COLO668 (cell line): ENCODE results near the gene TULP4.
"Not testable (repeated sequence)": the region's sequence is repeated elsewhere in the genome, so short reads cannot be mapped to it uniquely, and the experiment has no call there.

Experiments used
- DNase-seq: peaks from one replicate; lab custom pipeline; 2025; ENCODE audit not compliant: unreplicated experiment; lab: John Stamatoyannopoulos, UW

TULP4 gene

GRCh38 chr6:158460602-158461169 is 148.4 kb downstream of the TULP4 start:
- DNase-seq = no peak

GRCh38 chr6:158461954-158462353 is 149.7 kb downstream of the TULP4 start:
- no peak for DNase-seq

DNA sequence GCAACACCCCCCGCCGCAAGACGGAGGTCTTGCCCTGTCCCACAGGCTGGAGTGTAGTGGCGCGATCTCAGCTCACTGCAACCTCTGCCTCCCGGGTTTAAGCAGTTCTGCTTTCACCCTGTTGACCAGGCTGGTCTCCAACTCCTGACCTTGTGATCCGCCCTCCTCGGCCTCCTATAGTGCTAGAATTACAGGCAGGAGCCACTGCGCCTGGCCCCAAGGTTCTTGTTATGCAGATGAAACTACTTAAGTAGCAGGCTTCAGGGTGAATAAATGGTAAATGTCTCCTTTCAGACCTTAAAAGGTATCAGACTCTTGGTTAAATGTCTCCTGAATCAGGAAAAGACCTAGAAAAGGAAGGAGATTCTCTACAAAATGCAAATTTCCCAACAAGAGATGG is 152.2 kb downstream of the TULP4 start:
- no peak for DNase-seq

- DNase-seq = no peak
These were observed 153.0 kb downstream of the TULP4 start for GRCh38 chr6:158465257-158465656.

GRCh38 chr6:158465747-158466146 is 153.5 kb downstream of the TULP4 start:
- no peak for DNase-seq

DNA sequence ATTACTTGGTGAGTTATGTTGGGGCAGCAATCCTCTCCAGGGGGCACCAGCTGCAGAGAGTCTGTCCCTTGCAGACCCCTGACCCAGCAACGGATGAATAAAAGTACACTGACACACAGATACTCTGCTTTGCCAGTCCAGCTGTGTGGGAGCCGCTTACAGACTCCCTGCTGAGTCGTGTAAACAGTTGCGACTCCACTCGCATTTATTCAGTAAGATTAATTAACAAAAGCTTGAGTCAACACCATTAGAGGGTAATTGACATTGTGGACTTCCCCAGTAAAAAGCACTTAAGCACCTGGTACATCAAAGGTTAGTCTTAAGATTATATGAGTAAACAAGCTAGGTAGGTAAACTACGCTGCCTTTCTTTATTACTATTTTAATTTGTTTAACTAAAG is 155.7 kb downstream of the TULP4 start:
- peak; percentile 54 for DNase-seq

DNA sequence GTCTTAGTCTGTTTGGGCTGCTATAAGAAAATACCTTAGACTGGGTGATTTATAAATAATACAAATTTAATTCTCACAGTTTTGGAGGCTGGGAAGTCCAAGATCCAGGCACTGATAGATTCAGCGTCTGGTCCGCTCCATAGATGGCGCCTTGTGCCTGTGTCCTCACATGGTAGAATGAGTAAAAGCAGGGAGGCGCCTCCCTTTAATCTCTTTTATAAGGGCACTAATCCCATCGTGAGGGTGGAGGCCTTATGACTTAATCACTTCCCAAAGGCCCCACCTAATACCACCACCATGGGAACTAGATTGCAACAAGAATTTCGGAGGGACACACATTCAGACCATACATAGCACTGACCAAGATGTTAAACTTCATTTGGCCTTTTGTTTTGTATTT is 156.4 kb downstream of the TULP4 start:
- peak; percentile 24 for DNase-seq

DNA sequence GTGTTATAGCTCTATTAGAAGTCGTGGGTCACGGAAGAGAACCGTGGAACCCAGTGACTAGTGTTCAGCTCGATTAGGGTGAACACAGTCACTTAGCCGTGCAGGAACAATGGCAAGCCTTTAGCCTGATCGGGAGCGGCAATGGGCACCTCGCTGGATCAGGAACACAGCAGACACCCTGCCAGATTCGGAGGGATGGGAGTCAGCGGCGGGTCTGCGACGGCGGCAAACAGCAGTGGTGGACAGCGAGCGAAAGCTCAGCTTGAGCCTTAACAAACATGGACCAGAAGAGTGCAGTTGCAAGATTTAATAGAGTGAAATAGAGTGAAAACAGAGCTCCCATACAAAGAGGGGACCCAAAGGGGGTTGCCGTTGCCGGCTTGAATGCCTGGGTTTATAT is 157.8 kb downstream of the TULP4 start:
- DNase-seq = not testable (repeated sequence)

DNA sequence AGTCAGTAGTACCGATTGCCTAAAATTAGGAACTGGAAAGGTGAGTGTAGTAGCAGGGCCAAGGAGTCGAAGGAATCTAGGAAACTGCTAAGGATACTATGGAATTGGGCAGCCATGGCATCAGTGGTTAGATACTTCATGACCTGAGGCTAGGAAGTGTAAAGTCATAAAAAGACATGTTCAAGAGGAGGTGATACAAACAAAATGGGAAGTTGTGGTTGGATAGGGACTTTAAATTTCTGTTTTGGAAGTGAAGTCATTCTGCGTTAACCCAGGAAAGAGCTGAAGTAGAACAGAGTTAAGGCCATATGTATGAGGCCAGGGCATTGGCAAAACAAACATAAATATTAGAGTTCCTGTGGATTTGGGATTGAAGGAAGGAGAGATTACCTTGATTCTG is 159.1 kb downstream of the TULP4 start:
- no peak for DNase-seq

DNA sequence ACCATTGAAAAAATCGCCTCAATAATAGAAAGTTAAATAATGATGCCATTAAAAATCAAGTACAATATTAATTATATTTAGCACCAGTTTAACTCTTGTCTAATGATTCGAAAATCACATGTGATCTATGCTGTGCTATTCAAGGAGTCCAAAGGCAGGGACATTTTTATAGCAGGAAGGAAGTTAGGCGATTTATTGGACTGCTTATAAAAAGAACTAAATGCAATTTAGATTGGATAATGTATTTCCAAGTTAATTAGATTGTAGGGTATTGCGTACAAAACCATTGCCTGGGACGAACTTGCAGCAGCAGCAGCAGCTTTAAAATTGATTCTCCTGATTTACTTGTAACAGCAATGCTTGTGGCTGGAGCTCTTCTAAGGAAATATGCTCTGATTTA is 160.2 kb downstream of the TULP4 start:
- no peak for DNase-seq

GRCh38 chr6:158474961-158475343 is 162.7 kb downstream of the TULP4 start:
- DNase-seq = peak; percentile 39

- peak; percentile 81 for DNase-seq
These were observed 163.4 kb downstream of the TULP4 start for GRCh38 chr6:158475344-158476302.

GRCh38 chr6:158476389-158476788 is 164.1 kb downstream of the TULP4 start:
- DNase-seq = peak; percentile 17

DNA sequence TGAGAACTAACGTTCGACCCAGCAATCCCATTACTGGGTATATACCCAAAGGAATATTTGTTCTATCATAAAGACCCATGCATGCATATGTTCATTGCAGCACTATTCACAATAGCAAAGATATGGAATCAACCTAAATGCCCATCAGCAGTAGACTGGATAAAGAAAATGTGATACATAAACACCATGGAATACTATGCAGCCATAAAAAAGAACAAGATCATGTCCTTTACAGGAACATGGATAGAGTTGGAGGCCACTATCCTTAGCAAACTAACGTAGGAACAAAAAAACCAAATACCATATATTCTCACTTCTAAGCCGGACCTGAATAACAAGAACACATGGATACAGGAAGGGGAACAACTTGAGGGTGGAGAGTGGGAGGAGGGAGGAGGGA is 165.5 kb downstream of the TULP4 start:
- DNase-seq = not testable (repeated sequence)

GRCh38 chr6:158480989-158481388 is 168.7 kb downstream of the TULP4 start:
- no peak for DNase-seq

DNA sequence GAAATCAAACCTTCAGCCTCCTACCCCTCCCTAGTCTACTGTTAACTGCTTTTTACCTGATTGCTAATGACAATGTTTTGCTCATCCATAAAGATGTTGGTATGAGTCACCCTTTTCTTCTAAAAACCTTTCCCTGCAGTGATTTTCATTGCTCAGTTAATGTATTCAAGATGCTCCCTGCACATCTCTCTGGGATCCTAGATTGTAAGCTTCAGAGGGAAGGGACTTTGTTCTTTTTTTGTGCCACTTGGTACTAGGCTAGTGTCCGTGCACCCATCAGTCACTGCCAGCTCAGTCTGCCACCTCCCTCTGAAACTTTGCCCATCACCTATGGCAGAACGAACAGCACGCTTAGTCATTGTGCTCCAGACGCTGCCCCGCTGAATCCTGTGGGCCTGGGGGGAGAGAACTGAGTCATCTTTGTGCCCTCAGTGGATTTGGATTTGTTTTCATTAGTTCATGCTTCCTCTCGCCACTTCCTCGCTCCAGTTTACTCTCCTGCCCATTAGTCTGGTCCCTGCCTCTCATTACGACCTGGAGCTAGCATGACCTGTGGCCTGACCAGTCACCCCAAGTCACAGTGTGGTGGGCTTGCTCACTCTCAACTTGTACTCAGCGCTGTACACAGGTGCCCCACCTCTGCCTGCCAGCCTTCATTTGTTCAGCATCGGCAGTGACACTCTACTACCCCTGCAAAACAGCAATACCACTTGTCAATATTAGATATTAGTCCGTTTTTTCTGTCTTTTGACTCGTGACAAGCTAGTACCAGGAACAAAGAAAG is 169.6 kb downstream of the TULP4 start:
- no peak for DNase-seq

DNA sequence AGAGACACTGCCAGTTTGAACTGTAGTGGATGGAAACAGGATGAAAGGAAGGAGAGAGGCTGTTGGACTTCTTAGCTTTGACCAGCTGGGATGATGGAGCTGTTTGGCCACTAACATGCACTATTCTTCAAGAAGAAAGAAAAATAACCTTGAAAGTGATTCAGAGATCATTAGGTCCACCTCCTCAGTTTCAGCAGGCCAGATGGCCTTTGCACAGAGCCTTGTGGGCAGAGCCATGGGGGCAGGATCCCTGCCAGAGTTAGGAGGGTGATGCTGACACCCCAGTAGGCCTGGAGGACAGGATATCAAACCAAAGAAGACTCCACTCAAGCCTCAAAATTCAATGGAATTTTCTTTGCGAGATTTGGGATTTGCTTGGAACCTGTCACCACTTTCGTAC is 173.2 kb downstream of the TULP4 start:
- DNase-seq = no peak

DNA sequence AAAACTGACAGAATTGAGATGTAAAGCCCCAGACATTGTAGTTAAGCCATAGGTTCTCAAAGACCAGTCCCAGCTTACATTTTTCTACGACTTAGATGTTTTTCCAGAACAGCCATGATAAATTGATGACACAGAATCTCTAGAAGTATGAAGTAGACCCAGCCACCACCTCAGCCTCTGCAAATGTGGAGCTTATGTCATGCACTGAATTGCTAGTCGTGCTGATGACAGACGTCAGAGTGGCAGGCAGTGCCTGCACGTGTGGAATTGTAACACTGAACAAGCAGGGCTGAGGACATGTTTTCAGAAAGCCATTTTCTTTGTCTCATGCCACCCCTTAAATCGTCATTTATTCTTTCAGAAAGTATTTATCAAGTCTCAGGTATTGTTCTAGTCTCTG is 175.2 kb downstream of the TULP4 start:
- no peak for DNase-seq

GRCh38 chr6:158488065-158488464 is 175.8 kb downstream of the TULP4 start:
- DNase-seq = no peak

DNA sequence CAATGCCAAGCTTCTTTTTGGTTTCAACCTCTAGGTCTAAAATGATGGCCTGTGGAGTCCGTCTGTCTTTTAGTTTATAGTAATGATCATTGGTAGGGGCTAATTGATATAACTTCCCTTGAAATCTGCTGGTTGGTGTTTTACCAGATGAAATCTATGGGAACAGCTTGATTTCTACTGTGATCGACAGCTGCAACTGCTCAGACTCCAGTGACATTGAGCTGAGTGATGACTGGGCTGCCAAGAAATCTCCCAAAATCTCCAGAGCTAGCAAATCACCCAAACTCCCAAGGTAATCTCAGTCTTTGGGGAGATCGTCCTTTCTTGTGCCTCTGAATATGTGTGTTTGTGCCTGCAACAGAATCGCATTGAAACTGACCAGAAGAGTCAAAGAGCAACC is 177.2 kb downstream of the TULP4 start:
- DNase-seq = no peak

DNA sequence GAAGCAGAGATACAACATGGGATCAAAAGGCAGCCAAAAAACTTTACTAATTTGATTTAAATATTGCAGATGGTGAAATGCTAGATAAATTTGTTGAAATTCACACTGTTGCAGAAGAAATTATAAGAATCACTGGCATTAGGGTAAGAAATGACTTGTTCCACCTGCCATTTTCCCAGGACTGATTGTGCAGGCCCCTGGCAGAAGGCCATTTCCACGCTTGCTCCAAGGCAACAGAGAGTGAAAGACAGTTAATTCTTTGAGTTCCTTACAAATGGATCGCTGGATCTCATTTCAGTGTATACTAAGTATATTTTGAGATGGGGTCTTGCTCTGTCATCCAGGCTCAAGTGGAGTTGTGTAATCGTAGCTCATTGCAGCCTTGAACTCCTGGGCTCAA is 180.6 kb downstream of the TULP4 start:
- no peak for DNase-seq

DNA sequence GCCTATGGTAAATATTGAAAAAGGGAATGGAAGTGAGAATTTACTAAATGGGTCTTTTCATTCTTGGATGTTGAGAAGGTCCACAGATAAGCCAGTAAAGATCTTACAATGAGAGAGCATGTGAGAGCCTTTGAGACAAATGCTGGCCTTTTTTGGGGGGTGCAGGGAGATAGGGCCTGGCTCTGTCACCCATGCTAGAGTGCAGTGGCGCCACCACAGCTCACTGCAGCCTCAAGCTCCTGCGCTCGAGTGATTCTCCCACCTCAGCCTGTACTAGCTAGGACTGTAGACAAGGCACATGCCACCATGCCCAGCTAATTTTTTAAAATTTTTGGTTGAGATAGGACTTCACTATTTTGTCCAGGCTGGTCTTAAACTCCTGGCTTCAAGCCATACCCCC is 184.4 kb downstream of the TULP4 start:
- DNase-seq = no peak
